Measurements from ENCODE around the gene TSPAN9. TPM values are rescaled to one million over a fixed set of nuclear protein-coding genes. Genes with fewer than 3 reads are reported as not detected.
A peak's percentile ranks its signal among the peaks of the same experiment; 100 is the strongest.

The TSPAN9 gene
- total and polyA plus RNA-seq, 8 donors: 1.4 to 58.3 (median 7.9) TPM

DNA sequence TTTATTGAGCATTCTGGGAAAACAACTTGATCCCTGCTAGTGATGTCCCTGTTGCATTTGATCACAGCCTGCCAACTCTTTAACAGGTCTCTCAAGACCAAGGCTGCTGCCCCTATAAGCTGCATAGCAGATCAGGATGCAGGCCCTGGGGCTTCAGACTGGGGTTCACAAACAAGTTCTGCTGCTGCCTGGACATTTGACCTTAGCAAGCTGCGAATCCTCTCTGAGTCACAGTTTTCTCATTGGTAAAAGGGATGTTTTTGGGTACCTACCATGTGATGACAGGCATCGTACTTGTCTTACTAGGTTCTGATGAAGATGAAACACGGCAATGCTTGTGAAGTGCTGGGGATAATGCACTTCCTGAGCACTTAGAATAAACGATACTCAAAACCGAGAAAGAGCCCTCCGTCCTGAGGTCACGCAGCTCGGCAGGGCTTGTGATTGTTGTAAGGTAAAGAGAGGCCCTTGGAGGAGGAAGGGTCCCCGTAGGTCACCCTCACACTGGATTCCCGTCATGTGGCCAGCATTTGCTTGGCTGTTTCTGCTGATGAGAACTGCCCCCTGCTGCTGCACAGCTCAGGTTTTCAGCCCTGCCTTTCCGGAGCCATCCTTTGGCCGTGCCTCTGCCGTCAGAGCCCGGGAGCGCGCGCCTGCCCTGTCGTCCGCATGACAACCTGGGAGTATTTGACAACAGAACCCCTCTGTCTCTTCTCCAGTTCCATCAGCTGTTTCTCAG, 39.1 kb downstream of the TSPAN9 start:
- DNase-seq: no peak
- Histone ChIP-seq H3K4me3 (no peak overlapping the region), H3K9me3 (no peaks in the 10 kb centered on the region), H3K27me3 (no peaks in the 10 kb centered on the region), H3K36me3 (peaks cover 0 to 5% (median 2%) of the 10 kb centered on the region in 4 donors), H3K27ac (peak overlapping the region in 4 of 5 donors; percentile 11 to 65 (median 44)), H3K4me1 (peaks cover 12 to 41% (median 25%) of the 10 kb centered on the region in 4 donors)
- intact Hi-C loops (cut with DNase I; ENCODE audit: low total_unique reads): no loop called here
- WGBS, 5 donors: 73 to 89% (median 77%) methylated on average over 18 to 19 of the region's 19 CpGs
- no peak for TF ChIP-seq POLR2A (IDR thresholded peaks at IDR 0.05)
- no peak for TF ChIP-seq POLR2AphosphoS5 (IDR thresholded peaks at IDR 0.05)
- TF ChIP-seq, protein P1, sequence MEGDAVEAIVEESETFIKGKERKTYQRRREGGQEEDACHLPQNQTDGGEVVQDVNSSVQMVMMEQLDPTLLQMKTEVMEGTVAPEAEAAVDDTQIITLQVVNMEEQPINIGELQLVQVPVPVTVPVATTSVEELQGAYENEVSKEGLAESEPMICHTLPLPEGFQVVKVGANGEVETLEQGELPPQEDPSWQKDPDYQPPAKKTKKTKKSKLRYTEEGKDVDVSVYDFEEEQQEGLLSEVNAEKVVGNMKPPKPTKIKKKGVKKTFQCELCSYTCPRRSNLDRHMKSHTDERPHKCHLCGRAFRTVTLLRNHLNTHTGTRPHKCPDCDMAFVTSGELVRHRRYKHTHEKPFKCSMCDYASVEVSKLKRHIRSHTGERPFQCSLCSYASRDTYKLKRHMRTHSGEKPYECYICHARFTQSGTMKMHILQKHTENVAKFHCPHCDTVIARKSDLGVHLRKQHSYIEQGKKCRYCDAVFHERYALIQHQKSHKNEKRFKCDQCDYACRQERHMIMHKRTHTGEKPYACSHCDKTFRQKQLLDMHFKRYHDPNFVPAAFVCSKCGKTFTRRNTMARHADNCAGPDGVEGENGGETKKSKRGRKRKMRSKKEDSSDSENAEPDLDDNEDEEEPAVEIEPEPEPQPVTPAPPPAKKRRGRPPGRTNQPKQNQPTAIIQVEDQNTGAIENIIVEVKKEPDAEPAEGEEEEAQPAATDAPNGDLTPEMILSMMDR (IDR thresholded peaks at IDR 0.05): no peak

DNA sequence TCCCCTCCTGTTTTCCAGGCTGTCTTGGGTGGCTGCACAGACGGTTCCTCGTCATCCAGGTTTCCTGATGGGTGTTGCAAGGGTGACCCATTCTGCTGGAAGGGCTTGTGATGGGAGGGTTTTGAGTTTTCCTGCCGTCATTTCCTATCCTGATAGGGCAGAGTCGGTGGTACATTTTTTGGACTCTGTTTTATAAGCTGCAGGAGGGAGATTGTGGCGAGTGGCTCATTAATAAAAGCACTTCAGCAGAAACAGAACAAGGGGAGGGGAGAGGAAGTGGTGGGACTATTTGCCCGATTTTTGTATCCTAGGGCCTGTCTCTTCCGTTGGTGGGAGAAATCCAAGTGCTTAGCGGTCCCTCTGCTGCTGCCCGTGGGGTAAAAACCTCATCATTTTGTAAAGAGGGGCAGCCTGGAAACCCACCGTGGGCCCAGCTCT, 40.0 kb downstream of the TSPAN9 start:
- H3K9me3 ChIP-seq: no peaks in the 10 kb centered on the region
- WGBS, 5 donors: 55 to 73% (median 68%) methylated on average over 10 of the region's 10 CpGs
- no peak for DNase-seq
- H3K4me1 ChIP-seq: peaks cover 12 to 43% (median 26%) of the 10 kb centered on the region in 4 donors
- TF ChIP-seq, protein P1 (IDR thresholded peaks at IDR 0.05): no peak
- TF ChIP-seq POLR2AphosphoS5 (IDR thresholded peaks at IDR 0.05): peak in 1 of 3 donors; percentile 18
- H3K4me3 ChIP-seq: no peak overlapping the region
- H3K27me3 ChIP-seq: no peaks in the 10 kb centered on the region
- intact Hi-C loops (cut with DNase I; ENCODE audit: low total_unique reads): no loop called here
- H3K36me3 ChIP-seq: peaks cover 0 to 5% (median 2%) of the 10 kb centered on the region in 4 donors
- H3K27ac ChIP-seq: peak overlapping the region in 4 of 5 donors; percentile 29 to 65 (median 44)

DNA sequence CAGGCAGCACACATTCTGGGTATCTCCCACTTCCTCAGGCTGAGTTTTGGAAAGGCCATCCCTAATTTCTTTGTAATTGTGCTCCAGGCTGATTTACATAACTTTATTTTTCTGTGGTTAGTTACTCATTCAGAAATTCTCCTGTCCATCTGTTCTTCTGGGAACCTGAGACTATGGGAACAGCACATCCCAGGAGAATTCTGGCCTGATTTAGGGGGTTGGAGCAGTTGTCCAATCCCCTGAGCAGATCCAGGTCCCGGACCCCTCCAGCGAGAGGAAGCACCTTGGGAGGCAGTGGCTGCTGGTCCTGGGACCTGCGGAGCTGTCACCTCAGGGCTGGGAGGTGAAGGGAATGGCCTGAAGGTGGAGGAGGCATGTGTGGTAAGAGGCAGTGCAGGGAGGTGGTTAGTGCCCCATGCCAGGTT, 40.4 kb downstream of the TSPAN9 start:
- no peak for TF ChIP-seq POLR2A (IDR thresholded peaks at IDR 0.05)
- no peak for TF ChIP-seq POLR2AphosphoS5 (IDR thresholded peaks at IDR 0.05)
- TF ChIP-seq, protein P1 (IDR thresholded peaks at IDR 0.05): no peak
- no peak for TF ChIP-seq EP300 (IDR thresholded peaks at IDR 0.05)
- H3K4me3 ChIP-seq: no peak overlapping the region
- H3K4me1 ChIP-seq: peaks cover 12 to 47% (median 28%) of the 10 kb centered on the region in 4 donors
- no peaks in the 10 kb centered on the region for H3K27me3 ChIP-seq
- H3K36me3 ChIP-seq: peaks cover 0 to 5% (median 2%) of the 10 kb centered on the region in 4 donors
- peak overlapping the region in 4 of 5 donors; percentile 29 to 65 (median 44) for H3K27ac ChIP-seq
- intact Hi-C loops (cut with DNase I; ENCODE audit: low total_unique reads): no loop called here
- H3K9me3 ChIP-seq: no peaks in the 10 kb centered on the region
- 82 to 93% (median 89%) methylated on average over 3 of the region's 3 CpGs for WGBS, 5 donors
- no peak for DNase-seq

- no peak for DNase-seq
- Histone ChIP-seq H3K9me3 (peaks cover 0 to under 1% (median 0%) of the 10 kb centered on the region in 4 donors), H3K4me1 (peaks cover 12 to 61% (median 33%) of the 10 kb centered on the region in 4 donors), H3K36me3 (no peaks in the 10 kb centered on the region), H3K27me3 (no peaks in the 10 kb centered on the region), H3K4me3 (no peak overlapping the region), H3K27ac (peak overlapping the region in 4 of 5 donors; percentile 30 to 69 (median 51))
- intact Hi-C loops (cut with DNase I; ENCODE audit: low total_unique reads): no loop called here
- TF ChIP-seq POLR2A (IDR thresholded peaks at IDR 0.05) (no peak), POLR2AphosphoS5 (IDR thresholded peaks at IDR 0.05) (no peak)
- TF ChIP-seq, protein P1 (IDR thresholded peaks at IDR 0.05): no peak
- 57 to 76% (median 67%) methylated on average over 9 of the region's 9 CpGs for WGBS, 5 donors
Observed at GRCh38 chr12:3119192-3119755, 42.1 kb downstream of the TSPAN9 start.
